Measurements from ENCODE around the gene ZNF41.

ZNF41 gene

DNA sequence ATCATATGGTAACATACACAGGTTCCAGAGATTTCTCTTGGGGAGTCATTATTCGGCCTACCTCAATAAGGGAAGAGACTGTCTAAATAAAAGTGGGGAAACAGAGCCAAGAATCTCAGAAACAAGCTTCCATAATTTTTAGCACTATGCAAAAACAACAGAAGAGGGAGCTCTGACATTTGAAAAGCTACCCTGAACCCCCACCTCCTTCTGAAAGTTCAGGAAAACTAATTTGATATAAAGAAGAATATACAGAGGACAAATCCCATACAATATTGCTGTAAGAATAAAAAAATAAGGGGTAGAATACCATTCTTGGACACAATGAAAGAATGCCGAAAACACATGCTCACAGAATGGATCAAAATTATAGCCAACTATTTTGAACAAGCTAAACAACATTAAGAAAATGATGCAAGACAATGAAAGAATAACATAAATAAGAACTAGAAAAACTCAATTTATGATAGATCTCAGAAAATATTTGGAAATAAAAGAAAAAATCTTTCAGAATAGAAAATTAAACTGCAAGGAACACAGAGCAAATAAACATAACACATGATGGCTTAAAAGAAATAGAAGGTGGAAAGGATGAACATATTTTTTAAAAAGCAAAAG, 14.4 kb upstream of the ZNF41 start:
- no peak for TF ChIP-seq SIN3A (IDR thresholded peaks at IDR 0.05; ENCODE audit: borderline replicate concordance, insufficient read depth, low read length)
- TF ChIP-seq FOXP2 (optimal IDR thresholded peaks at IDR 0.05; ENCODE audit: borderline replicate concordance, extremely low read depth, extremely low read length, insufficient read depth), result no peak
- no peak for TF ChIP-seq POLR2AphosphoS5 (IDR thresholded peaks at IDR 0.05; ENCODE audit: low read depth, low read length)
- no peak for TF ChIP-seq TAF1 (IDR thresholded peaks at IDR 0.05; ENCODE audit: borderline replicate concordance, insufficient read depth, low read length)
- TF ChIP-seq, protein P1, sequence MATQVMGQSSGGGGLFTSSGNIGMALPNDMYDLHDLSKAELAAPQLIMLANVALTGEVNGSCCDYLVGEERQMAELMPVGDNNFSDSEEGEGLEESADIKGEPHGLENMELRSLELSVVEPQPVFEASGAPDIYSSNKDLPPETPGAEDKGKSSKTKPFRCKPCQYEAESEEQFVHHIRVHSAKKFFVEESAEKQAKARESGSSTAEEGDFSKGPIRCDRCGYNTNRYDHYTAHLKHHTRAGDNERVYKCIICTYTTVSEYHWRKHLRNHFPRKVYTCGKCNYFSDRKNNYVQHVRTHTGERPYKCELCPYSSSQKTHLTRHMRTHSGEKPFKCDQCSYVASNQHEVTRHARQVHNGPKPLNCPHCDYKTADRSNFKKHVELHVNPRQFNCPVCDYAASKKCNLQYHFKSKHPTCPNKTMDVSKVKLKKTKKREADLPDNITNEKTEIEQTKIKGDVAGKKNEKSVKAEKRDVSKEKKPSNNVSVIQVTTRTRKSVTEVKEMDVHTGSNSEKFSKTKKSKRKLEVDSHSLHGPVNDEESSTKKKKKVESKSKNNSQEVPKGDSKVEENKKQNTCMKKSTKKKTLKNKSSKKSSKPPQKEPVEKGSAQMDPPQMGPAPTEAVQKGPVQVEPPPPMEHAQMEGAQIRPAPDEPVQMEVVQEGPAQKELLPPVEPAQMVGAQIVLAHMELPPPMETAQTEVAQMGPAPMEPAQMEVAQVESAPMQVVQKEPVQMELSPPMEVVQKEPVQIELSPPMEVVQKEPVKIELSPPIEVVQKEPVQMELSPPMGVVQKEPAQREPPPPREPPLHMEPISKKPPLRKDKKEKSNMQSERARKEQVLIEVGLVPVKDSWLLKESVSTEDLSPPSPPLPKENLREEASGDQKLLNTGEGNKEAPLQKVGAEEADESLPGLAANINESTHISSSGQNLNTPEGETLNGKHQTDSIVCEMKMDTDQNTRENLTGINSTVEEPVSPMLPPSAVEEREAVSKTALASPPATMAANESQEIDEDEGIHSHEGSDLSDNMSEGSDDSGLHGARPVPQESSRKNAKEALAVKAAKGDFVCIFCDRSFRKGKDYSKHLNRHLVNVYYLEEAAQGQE (IDR thresholded peaks at IDR 0.05; ENCODE audit: insufficient read depth in 1 of 2, low read depth in 2 of 2, low read length in 2 of 2), result no peak

DNA sequence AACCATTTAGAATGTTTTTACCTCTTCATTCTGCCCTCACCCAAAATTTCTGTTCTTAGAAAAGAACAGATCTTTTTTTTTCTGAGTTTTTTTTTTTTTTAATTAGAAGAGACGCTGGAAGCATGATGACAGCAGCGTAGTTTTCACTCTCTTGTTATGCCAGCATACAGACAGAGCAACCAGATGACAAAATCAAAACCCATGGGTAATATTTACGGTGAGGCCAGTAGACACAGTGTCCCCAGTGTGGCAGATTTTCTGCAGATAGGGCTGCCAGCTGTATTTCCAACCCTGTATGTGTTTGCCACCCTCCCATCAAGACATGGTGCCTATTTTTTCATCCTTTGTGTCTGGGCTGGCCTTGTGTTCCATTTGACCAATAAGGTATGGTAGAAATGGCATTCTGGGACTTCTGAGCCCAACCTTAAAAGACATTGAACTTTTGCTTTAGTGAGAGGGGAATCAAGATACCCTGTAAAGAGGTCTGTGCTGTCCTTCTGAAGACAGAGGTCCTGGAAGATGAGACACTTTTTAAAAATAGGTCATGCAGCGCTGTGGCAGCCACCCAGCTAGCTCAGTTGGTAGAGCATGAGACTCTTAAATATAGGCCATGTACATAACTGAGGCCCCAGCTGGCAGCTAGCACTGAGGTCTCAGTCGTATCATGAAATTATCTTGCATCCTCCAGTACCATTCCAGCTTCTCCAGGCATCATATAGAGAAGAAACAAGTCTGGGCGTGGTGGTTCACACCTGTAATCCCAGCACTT, 6.7 kb upstream of the ZNF41 start:
- no peak for TF ChIP-seq POLR2AphosphoS5 (IDR thresholded peaks at IDR 0.05; ENCODE audit: low read depth, low read length)
- TF ChIP-seq, protein P1 (IDR thresholded peaks at IDR 0.05; ENCODE audit: insufficient read depth in 1 of 2, low read depth in 2 of 2, low read length in 2 of 2), result no peak
- no peak for TF ChIP-seq SIN3A (IDR thresholded peaks at IDR 0.05; ENCODE audit: borderline replicate concordance, insufficient read depth, low read length)
- no peak for TF ChIP-seq FOXP2 (optimal IDR thresholded peaks at IDR 0.05; ENCODE audit: borderline replicate concordance, extremely low read depth, extremely low read length, insufficient read depth)
- TF ChIP-seq TAF1 (IDR thresholded peaks at IDR 0.05; ENCODE audit: borderline replicate concordance, insufficient read depth, low read length), result no peak

DNA sequence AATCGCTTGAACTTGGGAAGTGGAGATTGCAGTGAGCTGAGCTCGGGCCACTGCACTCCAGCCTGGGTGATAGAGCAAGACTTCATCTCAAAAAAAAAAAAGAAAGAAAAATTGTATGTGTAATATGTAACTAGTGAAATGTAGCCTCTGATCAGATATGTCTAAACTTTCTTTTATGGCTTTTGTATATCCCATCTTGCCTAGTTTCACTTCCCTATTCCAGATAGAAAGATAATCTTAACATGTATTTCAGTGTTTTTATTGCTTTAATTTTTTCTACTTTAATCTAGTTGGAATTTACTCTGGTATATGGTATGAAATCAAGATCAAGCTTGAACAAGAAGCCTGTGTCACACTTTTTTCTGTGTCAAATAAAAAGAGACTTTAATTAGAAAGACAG, 1.9 kb upstream of the ZNF41 start:
- TF ChIP-seq FOXP2 (optimal IDR thresholded peaks at IDR 0.05; ENCODE audit: borderline replicate concordance, extremely low read depth, extremely low read length, insufficient read depth), result no peak
- no peak for TF ChIP-seq TAF1 (IDR thresholded peaks at IDR 0.05; ENCODE audit: borderline replicate concordance, insufficient read depth, low read length)
- no peak for TF ChIP-seq POLR2AphosphoS5 (IDR thresholded peaks at IDR 0.05; ENCODE audit: low read depth, low read length)
- TF ChIP-seq SIN3A (IDR thresholded peaks at IDR 0.05; ENCODE audit: borderline replicate concordance, insufficient read depth, low read length), result no peak
- TF ChIP-seq, protein P1 (IDR thresholded peaks at IDR 0.05; ENCODE audit: insufficient read depth in 1 of 2, low read depth in 2 of 2, low read length in 2 of 2), result no peak

DNA sequence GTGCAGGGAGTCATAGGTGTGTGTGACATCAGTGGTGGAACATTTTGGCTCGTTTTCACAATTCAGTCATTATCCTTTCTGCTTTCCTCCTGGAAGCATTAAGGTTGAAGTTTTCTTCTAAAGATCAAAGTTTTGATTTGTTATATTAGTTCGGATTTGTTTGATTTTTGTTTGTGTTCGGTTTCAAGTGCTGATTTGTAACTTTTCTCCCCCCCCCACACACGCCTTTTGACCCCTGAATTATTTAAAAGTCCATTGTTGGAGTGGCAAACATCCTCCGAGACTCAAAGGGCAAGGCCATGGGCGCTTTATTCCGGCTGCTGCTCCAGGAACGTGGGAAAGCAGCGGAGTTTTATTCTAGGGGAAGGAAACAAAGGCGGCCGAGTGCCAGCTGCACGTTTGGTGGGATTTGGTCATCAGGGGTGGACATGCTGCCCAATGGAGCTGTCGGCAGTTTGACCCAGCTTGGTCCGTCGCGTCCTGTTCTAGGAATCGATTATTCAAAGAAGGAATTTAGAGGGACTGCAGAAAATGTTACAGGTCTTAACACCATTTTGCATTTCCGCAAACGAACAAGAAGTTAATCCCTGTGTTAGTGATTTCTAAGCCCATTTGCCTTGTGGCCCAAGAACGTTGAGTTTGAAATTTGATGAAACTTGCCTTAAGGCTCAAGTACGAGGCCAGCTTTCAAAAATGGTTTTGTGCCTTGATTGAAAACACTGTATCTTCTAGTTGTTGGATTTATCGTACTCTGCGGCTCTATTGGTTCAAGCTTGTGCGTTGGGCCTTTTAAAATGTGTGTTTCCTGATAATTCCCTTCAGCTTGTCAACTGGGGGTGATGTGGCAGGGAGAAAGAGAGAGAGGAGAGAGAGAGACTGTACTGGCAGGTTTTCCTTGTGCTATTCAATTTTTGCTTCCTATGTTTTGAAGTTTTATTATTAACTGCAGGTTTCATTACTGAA, 565 bp upstream of the ZNF41 start:
- no peak for TF ChIP-seq POLR2AphosphoS5 (IDR thresholded peaks at IDR 0.05; ENCODE audit: low read depth, low read length)
- TF ChIP-seq TAF1 (IDR thresholded peaks at IDR 0.05; ENCODE audit: borderline replicate concordance, insufficient read depth, low read length), result no peak
- TF ChIP-seq, protein P1 (IDR thresholded peaks at IDR 0.05; ENCODE audit: insufficient read depth in 1 of 2, low read depth in 2 of 2, low read length in 2 of 2), result no peak
- TF ChIP-seq SIN3A (IDR thresholded peaks at IDR 0.05; ENCODE audit: borderline replicate concordance, insufficient read depth, low read length), result no peak
- TF ChIP-seq FOXP2 (optimal IDR thresholded peaks at IDR 0.05; ENCODE audit: borderline replicate concordance, extremely low read depth, extremely low read length, insufficient read depth), result no peak
